Activated CD8-positive, alpha-beta memory T cell treated with anti-CD3 and anti-CD28 coated beads for 4 hours (primary cell): ENCODE results near the gene DNAJB1.
"Not testable (repeated sequence)": the region's sequence is repeated elsewhere in the genome, so short reads cannot be mapped to it uniquely, and the experiment has no call there.

Experiments used
- DNase-seq, 2 donors: peaks; one replicate each; pipeline ENCODE4 v3.0.0-alpha.2; 2020; ENCODE audit warnings: low read depth in 2 of 2

Gene DNAJB1

DNA sequence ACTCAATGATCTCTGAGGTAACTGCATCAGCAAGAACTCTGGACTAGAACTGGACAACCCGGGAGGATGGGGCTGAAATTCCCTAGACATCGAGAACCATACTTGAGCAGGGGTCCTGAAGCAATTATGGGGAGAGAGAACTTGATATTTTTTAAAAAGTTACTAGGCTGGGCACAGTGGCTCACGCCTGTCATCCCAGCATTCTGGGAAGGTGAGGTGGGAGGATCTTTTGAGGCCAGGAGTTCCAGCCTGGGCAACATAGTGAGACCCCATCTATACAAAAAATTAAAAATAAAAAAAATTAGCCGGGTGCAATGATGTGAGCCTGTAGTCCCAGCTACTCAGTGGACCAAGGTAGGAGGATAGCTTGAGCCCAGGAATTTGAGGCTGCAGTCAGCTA lies 2.3 kb upstream of the DNAJB1 start:
- DNase-seq, result no peak

DNA sequence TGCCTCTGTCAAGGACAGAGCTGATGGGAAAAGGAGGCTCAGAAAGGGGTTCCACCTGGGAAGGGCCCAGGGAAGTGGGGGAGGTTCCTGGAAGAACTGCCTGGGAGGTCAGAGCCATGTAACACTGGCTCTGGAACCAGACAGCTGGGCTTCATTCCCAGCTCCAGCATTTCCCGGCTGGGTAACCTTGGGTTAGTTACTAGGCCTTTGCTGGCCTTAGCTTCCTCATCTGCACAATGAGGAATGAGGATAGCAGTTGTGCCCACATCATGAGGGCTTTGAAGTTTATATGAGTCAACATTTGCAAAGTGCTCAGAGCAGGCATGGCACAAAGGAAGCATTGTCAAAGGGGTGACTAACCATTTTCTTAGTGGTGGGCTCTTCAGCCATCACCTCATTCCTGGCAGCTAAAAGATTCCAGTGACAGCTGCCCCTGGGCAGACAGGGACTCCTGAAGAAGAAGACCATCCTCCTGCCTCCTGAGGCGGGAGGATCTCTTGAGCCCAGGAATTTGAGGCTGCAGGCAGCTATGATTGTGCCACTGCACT lies 1.7 kb upstream of the DNAJB1 start:
- DNase-seq, result no peak

DNA sequence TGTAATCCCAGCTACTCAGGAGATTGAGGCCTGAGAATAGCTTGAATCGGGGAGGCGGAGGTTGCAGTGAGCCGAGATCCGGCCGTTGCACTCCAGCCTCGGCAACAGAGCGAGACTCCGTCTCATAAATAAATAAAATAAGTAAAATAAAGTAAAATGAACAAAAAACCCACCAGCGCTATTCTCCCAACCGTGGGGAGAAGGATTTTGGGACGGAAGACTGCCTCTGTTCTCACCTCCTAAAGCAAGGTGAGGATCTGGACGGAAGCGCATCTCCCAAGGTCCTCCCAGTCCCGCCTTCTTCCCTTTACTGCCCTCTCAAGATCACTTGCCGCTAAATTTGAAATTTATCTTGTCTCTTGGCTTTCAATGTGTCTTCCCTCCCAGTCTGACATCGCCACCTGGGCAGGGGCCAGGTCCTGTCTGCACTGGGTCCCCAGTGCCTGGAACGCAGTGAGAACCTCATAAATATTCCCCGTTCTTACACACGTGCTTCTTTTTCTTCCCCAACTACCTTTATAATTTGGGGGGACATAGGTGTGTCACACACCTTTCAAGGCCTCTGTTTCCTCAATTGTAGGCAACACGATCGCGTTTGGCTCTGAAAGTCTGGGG lies 1.2 kb upstream of the DNAJB1 start:
- no peak for DNase-seq

DNA sequence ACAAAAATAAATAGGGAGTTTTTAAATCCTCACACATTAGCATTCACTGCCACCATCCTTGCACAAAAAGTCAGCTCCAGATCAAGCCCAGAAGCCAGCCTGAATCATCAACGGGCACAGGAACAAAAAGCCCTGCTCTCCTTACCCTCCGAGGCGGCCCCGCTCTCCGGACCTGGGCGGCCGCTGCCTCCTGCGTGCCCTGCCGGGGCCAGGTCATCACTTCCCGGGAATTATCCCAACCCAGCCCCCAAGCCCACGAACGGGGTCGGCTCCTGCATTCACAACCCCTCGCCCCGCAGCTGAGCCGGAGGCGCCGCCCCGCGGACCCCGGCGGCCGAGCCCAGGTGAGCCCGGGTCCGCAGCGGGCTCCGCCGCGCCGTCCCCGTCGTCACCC lies 754 bp downstream of the DNAJB1 start:
- no peak for DNase-seq

DNA sequence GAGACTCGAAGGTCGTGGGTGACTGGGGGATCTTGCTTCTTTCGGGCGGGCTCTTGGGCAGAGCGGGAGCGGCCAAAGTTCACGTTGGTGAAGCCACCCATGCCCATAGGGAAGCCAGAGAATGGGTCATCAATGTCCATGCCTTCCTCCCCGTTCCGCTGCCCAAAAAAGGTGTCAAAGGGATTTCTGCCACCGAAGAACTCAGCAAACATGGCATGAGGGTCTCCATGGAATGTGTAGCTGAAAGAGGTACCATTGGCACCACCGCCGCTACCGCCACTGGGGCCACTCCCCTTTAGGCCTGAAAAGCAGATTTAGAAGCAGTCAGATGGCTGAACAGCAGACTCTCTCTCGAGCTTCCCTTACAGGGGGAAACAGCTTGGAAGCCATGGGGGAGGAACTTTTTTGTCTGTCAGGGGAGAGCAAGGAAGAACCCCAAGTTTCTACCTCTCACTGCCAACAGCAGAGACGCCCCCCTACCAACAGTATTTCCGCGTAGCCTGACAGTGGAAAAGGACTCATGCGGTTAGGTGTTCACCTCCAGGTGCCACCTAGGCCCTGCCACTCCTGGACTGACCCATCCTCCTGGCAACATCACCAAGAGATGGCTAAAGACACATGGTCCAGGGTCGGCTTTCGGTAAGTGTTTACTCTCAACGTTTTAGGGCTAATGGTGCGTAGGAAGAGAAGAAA lies 1.3 kb downstream of the DNAJB1 start:
- no peak for DNase-seq

DNA sequence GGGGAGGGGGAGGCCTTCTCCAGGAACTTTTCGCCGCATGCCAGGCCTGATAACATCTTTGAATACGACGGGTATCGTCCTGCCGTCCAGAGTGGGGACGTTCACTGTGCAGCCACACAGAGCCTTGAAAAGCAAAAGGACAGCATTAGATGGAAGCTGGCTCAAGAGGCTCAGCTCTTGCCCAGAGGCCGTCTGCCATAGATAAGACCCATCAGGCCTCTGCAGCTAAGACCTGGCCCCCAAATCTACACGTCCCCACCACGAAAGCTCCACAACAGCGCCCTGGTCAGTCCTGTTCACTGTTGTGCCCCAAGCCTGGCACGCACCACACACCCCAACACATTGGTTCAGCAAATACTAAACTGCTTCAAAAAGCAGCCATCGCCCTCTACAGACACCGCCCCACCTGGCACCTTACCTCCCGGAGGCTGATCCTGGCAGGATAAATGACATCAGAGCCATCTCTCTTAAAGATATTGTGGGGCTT lies 2.1 kb downstream of the DNAJB1 start:
- no peak for DNase-seq

DNA sequence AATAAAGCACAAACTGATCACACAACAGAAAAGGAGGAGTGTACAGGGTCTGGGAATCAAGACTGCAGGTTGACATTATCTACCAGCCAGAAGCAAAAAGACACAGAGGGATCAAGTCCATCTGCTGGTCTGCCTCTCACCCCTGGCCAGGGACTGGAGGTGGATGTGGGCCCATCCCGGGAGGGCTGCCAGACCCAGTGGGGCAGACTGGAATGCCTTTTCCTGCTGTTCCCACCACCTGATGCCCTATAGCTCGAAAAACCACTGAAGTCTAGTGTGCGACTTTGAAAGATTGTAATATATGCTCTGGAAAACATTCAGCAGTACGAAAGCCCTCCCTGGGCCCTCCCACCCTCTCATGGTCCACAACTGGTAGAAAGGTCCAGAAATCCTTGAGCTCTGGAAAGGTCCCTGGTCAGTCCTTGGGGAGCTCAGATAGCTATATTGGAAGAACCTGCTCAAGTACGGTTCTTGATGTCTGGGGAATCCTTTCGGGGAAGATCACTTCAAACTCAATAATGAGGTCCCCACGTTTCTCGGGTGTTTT lies 2.6 kb downstream of the DNAJB1 start:
- DNase-seq, result no peak

DNA sequence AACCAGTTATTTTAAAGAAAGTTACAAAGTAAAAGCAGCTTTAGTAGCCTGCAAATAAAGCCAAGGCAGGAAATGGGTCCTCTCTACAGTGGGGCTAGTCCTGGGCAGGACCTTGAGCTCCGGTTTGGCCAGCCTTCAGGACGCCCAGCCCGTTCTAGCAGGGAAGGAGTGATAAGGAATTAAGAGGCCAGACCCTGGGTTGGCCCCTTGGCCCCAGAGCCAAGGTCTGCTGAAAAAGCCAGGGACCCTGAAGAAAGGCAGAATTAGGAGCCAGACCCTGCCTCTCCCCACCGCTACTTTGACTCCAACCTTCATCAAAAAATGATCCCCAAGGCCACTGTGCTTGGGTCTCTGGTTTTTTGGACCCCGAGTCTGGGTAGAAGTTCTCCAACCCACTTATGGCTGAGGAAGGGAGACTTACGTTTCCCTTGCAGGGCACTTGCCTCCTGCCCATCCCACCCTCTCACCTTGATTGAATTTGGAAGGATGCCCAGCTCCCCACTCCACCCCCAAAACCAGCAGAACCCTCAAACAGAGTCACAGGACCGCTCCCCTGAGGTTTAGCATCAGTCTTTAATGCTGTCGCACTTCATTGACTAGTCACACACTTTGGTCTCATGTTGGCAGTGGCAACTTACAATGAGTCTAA lies 3.9 kb downstream of the DNAJB1 start:
- no peak for DNase-seq

DNA sequence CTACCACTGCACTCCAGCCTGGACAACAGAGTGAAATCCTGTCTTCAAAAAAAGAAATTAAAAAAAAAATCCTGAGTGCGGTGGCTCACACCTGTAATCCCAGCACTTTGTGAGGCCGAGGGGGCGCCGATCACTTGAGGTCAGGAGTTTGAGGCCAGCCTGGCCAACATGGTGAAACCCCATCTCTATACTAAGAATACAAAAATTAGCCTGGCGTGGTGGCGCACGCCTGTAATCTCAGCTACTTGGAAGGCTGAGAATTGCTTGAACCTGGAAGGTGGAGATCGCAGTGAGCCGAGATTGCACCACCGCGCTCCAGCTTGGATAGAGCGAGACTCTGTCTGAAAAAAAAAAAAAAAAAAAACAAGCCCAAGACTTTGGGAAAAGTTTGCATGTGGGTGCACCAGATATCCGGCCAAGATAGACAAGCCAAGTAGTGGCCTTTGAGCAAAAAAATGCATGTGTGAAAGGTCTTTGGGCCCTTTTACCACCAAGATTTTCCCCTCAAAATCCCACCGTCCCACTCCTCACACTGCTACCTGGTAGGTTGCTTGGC lies 5.7 kb downstream of the DNAJB1 start:
- DNase-seq, result no peak

DNA sequence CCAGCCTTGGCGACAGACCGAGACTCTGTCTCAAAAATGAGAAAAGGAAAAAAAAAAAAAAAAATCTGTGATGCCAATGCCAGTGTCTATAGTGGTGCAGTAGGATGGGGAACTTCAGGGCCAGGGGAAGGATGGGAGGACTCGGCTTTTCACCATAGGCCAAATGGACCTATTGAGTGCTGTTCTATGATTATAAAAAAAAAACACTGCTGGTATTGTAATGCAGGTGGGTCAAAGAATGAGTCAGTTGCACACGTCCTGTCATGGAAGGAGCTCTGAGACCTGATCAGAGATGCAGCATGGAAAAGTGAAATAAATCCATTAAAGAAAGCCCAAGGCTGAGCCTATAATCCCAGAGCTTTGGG lies 7.0 kb downstream of the DNAJB1 start:
- no peak for DNase-seq

DNA sequence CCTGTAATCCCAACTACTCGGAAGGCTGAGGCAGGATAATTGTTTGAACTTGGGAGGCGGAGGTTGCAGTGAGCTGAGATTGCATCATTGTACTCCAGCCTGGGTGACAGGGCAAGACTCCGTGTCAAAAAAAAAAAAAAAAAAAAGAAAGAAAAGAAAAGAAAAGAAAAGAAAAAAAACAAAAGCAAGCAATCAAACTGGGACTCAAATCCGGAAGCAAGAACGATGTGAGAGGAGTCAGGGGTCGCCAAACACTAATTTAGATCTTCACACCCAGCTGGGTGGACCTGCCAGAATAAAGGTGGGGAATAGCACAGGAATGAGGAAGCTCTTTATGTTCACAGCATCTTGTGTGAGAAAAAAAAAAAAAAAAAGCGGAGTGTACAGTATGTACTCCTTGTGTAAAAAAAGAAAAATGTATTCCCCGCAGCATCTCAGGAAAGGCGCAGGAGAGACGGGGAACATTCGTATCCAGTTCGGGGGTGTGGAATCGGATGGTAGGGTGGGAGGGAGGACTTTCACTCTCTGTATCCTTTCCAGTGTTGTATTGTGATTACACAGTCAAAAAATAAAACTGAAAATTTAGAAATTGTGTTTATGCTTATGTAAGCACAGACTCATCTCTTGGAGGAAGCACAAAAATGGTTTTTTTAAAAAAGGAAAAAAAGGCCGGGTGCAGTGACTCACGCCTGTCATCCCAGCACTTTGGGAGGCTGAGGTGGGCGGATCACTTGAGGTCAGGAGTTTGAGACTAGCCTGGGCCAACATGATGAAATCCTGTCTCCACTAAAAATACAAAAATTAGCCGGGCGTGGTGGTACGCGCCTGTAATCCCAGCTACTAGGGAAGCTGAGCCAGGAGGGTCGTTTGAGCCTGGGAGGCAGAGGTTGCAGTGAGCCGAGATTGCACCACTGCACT lies 7.6 kb downstream of the DNAJB1 start:
- no peak for DNase-seq

DNA sequence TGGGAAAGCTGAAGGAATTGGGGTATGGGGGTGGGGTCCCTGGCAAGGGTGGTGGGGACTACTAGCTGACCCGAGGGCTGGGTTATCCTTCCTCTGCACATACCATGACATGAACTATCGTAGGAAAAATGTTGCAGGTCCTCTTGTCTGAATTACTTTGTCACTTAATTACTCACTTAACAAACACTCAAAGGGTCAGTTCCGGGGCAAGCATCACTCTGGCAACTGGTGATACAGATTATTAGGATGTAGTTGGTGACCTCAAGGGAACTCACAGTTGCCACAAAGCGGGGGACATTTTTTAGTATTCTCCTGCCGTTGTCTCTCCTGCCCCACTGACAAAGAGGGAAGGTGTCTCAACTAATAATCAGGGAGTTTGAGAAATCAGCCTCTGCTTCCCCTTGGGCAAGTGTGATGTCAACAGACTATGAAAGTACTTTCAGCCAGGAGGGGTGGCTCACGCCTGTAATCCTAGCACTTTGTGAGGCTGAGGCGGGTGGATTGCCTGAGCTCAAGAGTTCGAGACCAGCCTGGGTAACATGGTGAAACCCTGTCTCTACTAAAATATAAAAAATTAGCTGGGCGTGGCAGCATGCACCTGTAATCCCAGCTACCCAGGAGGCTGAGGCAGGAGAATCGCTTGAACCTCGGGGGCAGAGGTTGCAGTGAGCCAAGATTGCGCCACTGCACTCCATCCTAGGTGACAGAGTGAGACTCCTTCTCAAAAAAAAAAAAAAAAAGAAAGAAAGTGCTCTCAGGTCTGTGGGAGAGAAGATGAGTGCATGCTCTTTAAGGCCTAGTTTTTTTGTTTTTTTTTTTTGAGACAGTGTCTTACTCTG lies 10.3 kb downstream of the DNAJB1 start:
- DNase-seq, result no peak

DNA sequence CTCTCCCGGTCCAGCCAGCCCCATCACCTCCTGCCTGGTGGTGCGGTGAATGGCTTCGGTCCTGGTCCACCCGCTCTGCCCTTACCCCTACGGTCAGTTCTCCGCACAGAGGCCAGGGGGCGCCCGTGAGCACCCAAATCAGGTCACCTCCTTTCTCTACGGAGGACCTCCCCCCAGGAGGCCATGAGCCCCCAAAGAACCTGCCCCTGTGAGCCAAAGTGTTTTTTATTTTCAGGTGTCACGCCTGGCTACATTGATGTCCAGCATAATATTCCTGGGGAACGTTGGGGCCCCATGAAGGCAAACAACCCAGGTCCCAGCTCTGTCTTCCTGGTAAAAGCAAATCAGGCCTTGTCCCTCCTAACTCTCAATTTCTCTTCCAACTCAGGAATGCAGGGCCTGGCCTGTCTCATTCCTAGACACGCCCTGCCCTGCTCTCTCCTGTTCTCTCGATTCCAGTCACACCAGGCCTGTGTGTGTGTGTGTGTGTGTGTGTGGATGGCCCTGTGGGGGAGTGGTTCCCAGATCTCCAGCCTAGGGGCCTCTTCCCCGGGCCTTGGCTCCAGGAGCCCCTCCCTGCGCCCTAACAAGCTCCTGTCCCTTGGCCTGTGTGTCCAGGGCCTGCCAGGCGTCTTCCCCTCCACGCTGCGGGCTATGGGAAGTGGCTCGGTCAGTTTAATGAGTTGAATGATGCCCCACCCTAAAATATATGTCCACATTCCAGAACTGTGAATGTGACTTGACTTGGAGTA lies 12.5 kb downstream of the DNAJB1 start:
- no peak for DNase-seq

DNA sequence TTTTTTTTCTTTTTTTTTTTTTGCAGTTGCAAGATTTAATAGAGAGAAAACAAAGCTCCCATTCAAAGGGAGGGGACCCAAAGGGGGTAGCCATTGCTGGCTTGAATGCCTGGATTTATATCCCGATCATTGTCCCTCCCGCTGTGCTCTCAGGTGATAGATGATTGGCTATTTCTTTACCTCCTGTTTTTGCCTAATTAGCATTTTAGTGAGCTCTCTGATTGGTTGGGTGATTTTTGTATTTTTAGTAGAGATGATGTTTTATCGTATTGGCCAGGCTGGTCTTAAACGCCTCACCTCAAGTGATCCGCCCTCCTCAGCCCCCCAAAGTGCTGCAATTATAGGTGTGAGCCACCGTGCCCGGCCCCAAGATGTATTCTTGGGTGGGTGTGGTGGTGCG lies 13.6 kb downstream of the DNAJB1 start:
- DNase-seq, result not testable (repeated sequence)

DNA sequence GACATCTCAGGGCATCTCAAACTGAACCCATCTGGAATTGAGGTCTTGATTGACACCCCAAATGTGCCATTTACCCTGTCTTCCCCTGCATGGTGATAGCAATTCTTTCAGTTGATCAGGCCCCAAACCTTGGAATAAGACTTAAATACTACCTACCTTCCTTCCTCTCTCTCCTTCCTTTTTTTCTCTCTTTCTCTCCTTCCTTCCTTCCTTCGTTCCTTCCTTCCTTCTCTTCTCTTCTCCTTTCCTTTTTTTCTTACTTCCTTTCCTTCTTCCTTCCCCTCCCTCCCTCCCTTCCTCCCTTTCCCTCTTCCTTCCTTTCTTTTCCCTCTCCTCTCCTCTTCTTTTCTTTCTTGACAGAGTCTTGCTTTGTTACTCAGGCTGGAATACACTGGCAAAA lies 14.9 kb downstream of the DNAJB1 start:
- no peak for DNase-seq

DNA sequence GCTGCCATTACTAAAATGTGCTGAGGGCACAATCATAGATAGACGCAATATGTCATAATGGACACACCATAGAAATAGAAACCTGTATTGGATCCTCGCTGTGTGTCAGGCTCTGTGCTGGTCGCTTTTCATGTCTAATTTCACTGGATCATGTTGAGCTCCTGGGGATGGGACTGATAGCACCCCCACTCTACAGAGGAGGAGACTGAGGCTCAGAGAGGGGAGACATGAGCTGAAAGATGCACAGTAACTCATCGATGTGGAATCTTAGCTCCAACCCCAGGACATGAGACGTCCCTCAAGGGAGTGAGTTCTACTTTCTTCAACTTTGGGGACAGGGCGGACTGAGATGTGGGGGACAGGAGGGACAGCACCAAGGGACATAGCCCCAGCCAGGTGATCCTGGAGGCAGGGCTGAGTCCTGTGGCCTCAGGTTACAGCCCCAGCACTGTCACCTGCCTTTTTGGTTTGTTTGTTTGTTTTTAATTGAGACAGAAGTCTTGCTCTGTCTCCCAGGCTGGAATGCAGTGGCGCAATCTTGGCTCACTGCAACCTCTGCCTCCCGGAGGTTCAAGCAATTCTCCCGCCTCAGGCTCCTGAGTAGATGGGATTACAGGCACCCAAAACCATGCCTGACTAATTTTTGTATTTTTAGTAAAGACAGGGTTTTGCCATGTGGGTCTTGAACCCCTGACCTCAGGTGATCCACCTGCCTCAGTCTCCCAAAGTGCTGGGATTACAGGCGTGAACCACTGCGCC lies 15.7 kb downstream of the DNAJB1 start:
- no peak for DNase-seq

DNA sequence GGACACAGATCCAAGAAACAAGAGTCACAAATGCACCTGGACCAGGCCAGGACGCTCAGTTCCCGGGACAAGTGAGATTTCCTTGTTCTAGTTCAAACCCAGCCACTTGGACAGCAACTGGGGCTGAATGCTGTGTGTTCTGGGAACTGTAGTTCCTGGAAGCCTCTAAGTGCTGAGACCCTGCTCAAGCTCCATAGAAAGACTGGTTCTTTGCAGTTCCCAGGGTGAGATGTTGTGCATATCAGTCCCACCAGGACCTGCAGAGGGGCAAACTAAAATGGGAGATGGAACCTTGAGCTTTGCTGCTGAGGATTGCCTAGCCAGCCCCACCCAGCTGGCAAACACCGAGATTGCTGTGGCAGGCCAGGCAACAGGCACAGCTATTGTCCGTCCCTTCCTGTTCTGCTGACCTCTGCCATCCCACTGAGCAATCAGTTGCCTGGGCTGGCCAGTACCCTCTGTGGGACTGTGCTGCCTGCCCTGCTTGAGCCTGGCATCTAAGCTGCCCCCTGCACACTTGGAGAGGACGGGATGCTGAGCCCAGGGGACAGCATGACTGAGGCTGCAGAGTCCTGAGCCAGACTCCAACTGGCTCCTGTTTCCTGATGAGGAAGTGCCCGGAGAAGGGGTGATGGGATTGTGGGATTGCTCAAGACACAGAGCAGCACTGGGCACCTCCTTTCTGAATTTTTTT lies 20.8 kb downstream of the DNAJB1 start:
- no peak for DNase-seq

DNA sequence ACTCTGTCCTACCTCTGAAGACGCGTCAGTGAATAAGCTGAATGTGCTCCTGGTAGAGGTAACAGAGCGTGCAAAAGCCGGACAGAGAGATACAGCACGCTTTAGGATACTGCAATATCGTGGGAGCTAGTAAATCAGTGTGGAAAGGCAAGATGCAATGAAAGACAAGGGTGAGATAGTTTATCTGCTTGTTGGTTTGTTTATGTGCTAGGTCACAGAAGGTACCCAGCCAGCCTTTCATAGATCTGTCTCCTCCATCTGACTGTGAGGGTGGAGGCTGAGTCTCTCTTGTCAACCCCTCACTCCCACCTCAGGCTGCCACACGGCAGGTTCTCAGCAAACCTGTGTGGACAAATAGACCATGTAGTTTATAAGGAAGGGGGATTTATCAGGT lies 21.4 kb downstream of the DNAJB1 start:
- DNase-seq, result no peak
